Sigmoid colon (tissue), 7 donors: Measurements from ENCODE around the gene CPLX1. TPM values are rescaled to one million over a fixed set of nuclear protein-coding genes. Genes with fewer than 3 reads are reported as not detected.

Experiments
- DNase-seq: peaks from one replicate; pipeline ENCODE4 v3.0.0-alpha.2; 2019
- H3K27ac ChIP-seq, 4 donors: fragments of 200-600 bp; sonication (generic); one replicate each; pipeline ENCODE4 v1.5.1; 2016 to 2019; ENCODE audit warnings: mild to moderate bottlenecking in 1 of 4
- H3K27me3 ChIP-seq, 3 donors: fragments of 200-600 bp; sonication (generic); one replicate each; pipeline ENCODE4 v1.5.1; 2019; ENCODE audit warnings: mild to moderate bottlenecking in 1 of 3
- H3K36me3 ChIP-seq, 4 donors: fragments of 200-600 bp; sonication (generic); one replicate each; pipeline ENCODE4 v1.5.1; 2016 to 2019
- H3K4me1 ChIP-seq, 4 donors: fragments of 200-600 bp; sonication (generic); one replicate each; pipeline ENCODE4 v1.5.1; 2017 to 2019
- H3K4me3 ChIP-seq, 4 donors: fragments of 200-600 bp; sonication (generic); one replicate each; pipeline ENCODE4 v1.5.1; 2017 to 2019; ENCODE audit warnings: mild to moderate bottlenecking in 2 of 4, moderate library complexity in 1 of 4
- H3K9me3 ChIP-seq, 4 donors: fragments of 200-600 bp in 3 of 4; sonication (generic) in 3 of 4; one replicate each; pipeline versions ENCODE4 v1.5.1 to v1.6.1; 2013 to 2019
- CTCF ChIP-seq, 4 experiments: fragments of 450-650 bp in 3 of 4; fragments of 200-600 bp in 1 of 4; IDR thresholded peaks; one replicate each; pipeline ENCODE4 v1.5.1; 2016 to 2019; ENCODE audit warnings: antibody characterized with exemption in 4 of 4, mild to moderate bottlenecking in 3 of 4, moderate library complexity in 2 of 4
- EP300 ChIP-seq, 4 donors: sonication (generic); formaldehyde crosslinking; IDR thresholded peaks; one replicate each; pipeline ENCODE4 v1.6.1; 2017; ENCODE audit warnings: antibody characterized with exemption in 4 of 4
- POLR2A ChIP-seq, 2 donors: fragments of 450-650 bp; IDR thresholded peaks; one replicate each; pipeline ENCODE4 v1.6.1; 2016; ENCODE audit warnings: antibody characterized with exemption in 2 of 2, mild to moderate bottlenecking in 2 of 2, moderate library complexity in 2 of 2
- POLR2AphosphoS5 ChIP-seq, 4 donors: sonication (generic); formaldehyde crosslinking; IDR thresholded peaks; one replicate each; pipeline ENCODE4 v1.6.1; 2017; ENCODE audit warnings: antibody characterized with exemption in 4 of 4
- WGBS, 2 donors: extraction: QIAGEN DNeasy Blood & Tissue Kit; methylation state at CpG; one replicate each; pipeline ENCODE4 v1.1.7; 2013; 5-methylcytosine and 5-hydroxymethylcytosine counted together
- intact Hi-C: fragments of 100-400 bp; cut with DNase I; formaldehyde crosslinking; loops from one replicate; pipeline ENCODE4 v1.15.1; 2023
- polyA plus RNA-seq, 3 donors: library from polyadenylated mRNA; stranded (reverse); fragments of 200-250 nt; gene quantifications; one replicate each; pipeline ENCODE4 v1.2.3, GENCODE V29; 2013
- total RNA-seq, 4 donors: library from RNA; depleted of rRNA; stranded (reverse); fragments of >200 nt; gene quantifications; one replicate each; pipeline ENCODE4 v1.1.0, GENCODE V29; 2016
- donor health status: healthy with polysubstance abuse.
- donor health status: Bipolar disorder and iron deficiency.
- donor health status: healthy.

CPLX1 gene
- total and polyA plus RNA-seq, 7 donors = 0.23 to 3.0 (median 0.49) TPM

- no peaks in the 10 kb centered on the region for H3K27me3 ChIP-seq
- H3K9me3 ChIP-seq = no peaks in the 10 kb centered on the region
- peaks cover 24 to 93% (median 68%) of the 10 kb centered on the region in 4 donors for H3K36me3 ChIP-seq
- H3K27ac ChIP-seq = no peak overlapping the region
- intact Hi-C loops = no loop called here
- no peak for TF ChIP-seq POLR2A (IDR thresholded peaks at IDR 0.05)
- TF ChIP-seq EP300 (IDR thresholded peaks at IDR 0.05) = no peak
- TF ChIP-seq CTCF (IDR thresholded peaks at IDR 0.05) = no peak
- TF ChIP-seq POLR2AphosphoS5 (IDR thresholded peaks at IDR 0.05) = no peak
- no peaks in the 10 kb centered on the region for H3K4me1 ChIP-seq
- WGBS, 2 donors = 96 to 98% methylated on average over 42 of the region's 42 CpGs
- no peak overlapping the region for H3K4me3 ChIP-seq
- DNase-seq = no peak
These were observed 38.7 kb upstream of the CPLX1 start for GRCh38 chr4:864456-865120.

GRCh38 chr4:860561-860960, 34.6 kb upstream of the CPLX1 start:
- Histone ChIP-seq H3K36me3 (peaks cover 9 to 91% (median 57%) of the 10 kb centered on the region in 4 donors), H3K4me1 (no peaks in the 10 kb centered on the region), H3K9me3 (no peaks in the 10 kb centered on the region), H3K27me3 (no peaks in the 10 kb centered on the region), H3K4me3 (no peak overlapping the region), H3K27ac (no peak overlapping the region)
- intact Hi-C loops = no loop called here
- 97 to 98% methylated on average over 21 of the region's 21 CpGs for WGBS, 2 donors
- no peak for DNase-seq
- TF ChIP-seq POLR2A (IDR thresholded peaks at IDR 0.05) (no peak), CTCF (IDR thresholded peaks at IDR 0.05) (no peak), EP300 (IDR thresholded peaks at IDR 0.05) (no peak), POLR2AphosphoS5 (IDR thresholded peaks at IDR 0.05) (no peak)

- Histone ChIP-seq H3K27ac (no peak overlapping the region), H3K9me3 (no peaks in the 10 kb centered on the region), H3K27me3 (no peaks in the 10 kb centered on the region), H3K4me1 (no peaks in the 10 kb centered on the region), H3K36me3 (peaks cover 2 to 88% (median 49%) of the 10 kb centered on the region in 4 donors), H3K4me3 (no peak overlapping the region)
- 96 to 97% methylated on average over 13 of the region's 13 CpGs for WGBS, 2 donors
- no peak for DNase-seq
- intact Hi-C loops = no loop called here
- TF ChIP-seq POLR2AphosphoS5 (IDR thresholded peaks at IDR 0.05) = no peak
- TF ChIP-seq CTCF (IDR thresholded peaks at IDR 0.05) = no peak
- TF ChIP-seq POLR2A (IDR thresholded peaks at IDR 0.05) = no peak
- TF ChIP-seq EP300 (IDR thresholded peaks at IDR 0.05) = no peak
These were observed 33.6 kb upstream of the CPLX1 start for GRCh38 chr4:859496-859895.

- Histone ChIP-seq H3K27me3 (no peaks in the 10 kb centered on the region), H3K36me3 (peaks cover 0 to 87% (median 44%) of the 10 kb centered on the region in 4 donors), H3K27ac (no peak overlapping the region), H3K4me1 (no peaks in the 10 kb centered on the region), H3K4me3 (no peak overlapping the region), H3K9me3 (no peaks in the 10 kb centered on the region)
- 97 to 98% methylated on average over 31 of the region's 31 CpGs for WGBS, 2 donors
- intact Hi-C loops = no loop called here
- TF ChIP-seq EP300 (IDR thresholded peaks at IDR 0.05) = no peak
- no peak for TF ChIP-seq POLR2AphosphoS5 (IDR thresholded peaks at IDR 0.05)
- DNase-seq = no peak
These were observed 33.0 kb upstream of the CPLX1 start for GRCh38 chr4:858831-859451.

- intact Hi-C loops = no loop called here
- 97% methylated on average over 17 of the region's 17 CpGs for WGBS, 2 donors
- Histone ChIP-seq H3K27ac (no peak overlapping the region), H3K36me3 (peaks cover 0 to 81% (median 36%) of the 10 kb centered on the region in 4 donors), H3K4me3 (no peak overlapping the region), H3K4me1 (no peaks in the 10 kb centered on the region), H3K27me3 (no peaks in the 10 kb centered on the region), H3K9me3 (no peaks in the 10 kb centered on the region)
- DNase-seq = no peak
- TF ChIP-seq CTCF (IDR thresholded peaks at IDR 0.05) (no peak), POLR2A (IDR thresholded peaks at IDR 0.05) (no peak), EP300 (IDR thresholded peaks at IDR 0.05) (no peak), POLR2AphosphoS5 (IDR thresholded peaks at IDR 0.05) (no peak)
These were observed 32.1 kb upstream of the CPLX1 start for GRCh38 chr4:858041-858481.
